Keratinocyte (primary cell): ENCODE results near the gene ZBTB4. TPM values are rescaled to one million over a fixed set of nuclear protein-coding genes. Genes with fewer than 3 reads are reported as not detected.

ENCODE experiments used
- DNase-seq: peaks from one replicate; pipeline ENCODE4 v3.0.0-alpha.2; 2011; ENCODE audit warnings: low read depth, missing footprints, low spot score
- FAIRE-seq: peaks from 2 replicates; lab custom pipeline; 2011; peaks lifted over from hg19 to GRCh38; lab: Jason Lieb, UNC
- H2AFZ ChIP-seq: 2 replicates; pipeline ENCODE4 v1.6.0; 2012; ENCODE audit warnings: low read length, control low read depth, inconsistent platforms; ENCODE audit not compliant: control insufficient read depth
- H3K27ac ChIP-seq: 2 replicates; pipeline ENCODE4 v1.5.1; 2011; ENCODE audit warnings: low read length; ENCODE audit not compliant: control insufficient read depth, insufficient read depth
- H3K27me3 ChIP-seq: 3 replicates; pipeline ENCODE4 v1.6.0; 2011; ENCODE audit warnings: low read length; ENCODE audit not compliant: control insufficient read depth, insufficient read depth; ENCODE audit errors: extremely low read depth
- H3K36me3 ChIP-seq, 2 experiments: 2 replicates in 1 of 2; 3 replicates in 1 of 2; pipeline ENCODE4 v1.5.1; 2011; ENCODE audit warnings: low read length in 2 of 2, mild to moderate bottlenecking in 1 of 2; ENCODE audit not compliant: control insufficient read depth in 2 of 2, insufficient read depth in 2 of 2; ENCODE audit errors: extremely low read depth in 1 of 2
- H3K4me1 ChIP-seq: 3 replicates; pipeline ENCODE4 v1.5.1; 2011; ENCODE audit warnings: low read length; ENCODE audit not compliant: control insufficient read depth, insufficient read depth; ENCODE audit errors: extremely low read depth
- H3K4me2 ChIP-seq: 3 replicates; pipeline ENCODE4 v1.6.0; 2011; ENCODE audit warnings: low read depth, low read length; ENCODE audit not compliant: control insufficient read depth, insufficient read depth; ENCODE audit errors: extremely low read depth
- H3K4me3 ChIP-seq, 3 experiments: fragments of 200-600 bp in 1 of 3; sonication (generic) in 1 of 3; 2 replicates in 2 of 3; 3 replicates in 1 of 3; pipeline ENCODE4 v1.5.1; 2011 to 2016; ENCODE audit warnings: low read length in 3 of 3, mild to moderate bottlenecking in 3 of 3, control low read depth in 2 of 3, inconsistent platforms in 1 of 3, low read depth in 1 of 3, mixed read lengths in 1 of 3, mixed run types in 1 of 3, moderate library complexity in 1 of 3; ENCODE audit not compliant: control insufficient read depth in 2 of 3, insufficient read depth in 2 of 3; ENCODE audit errors: extremely low read depth in 1 of 3
- H3K79me2 ChIP-seq: 2 replicates; pipeline ENCODE4 v1.6.0; 2012; ENCODE audit warnings: low read length; ENCODE audit not compliant: control insufficient read depth, insufficient read depth
- H3K9ac ChIP-seq: 3 replicates; pipeline ENCODE4 v1.6.0; 2011; ENCODE audit warnings: low read length; ENCODE audit not compliant: control insufficient read depth, insufficient read depth; ENCODE audit errors: extremely low read depth
- H3K9me1 ChIP-seq: 3 replicates; pipeline ENCODE4 v1.6.0; 2011; ENCODE audit warnings: low read length; ENCODE audit not compliant: control insufficient read depth, insufficient read depth; ENCODE audit errors: extremely low read depth
- H3K9me3 ChIP-seq: 2 replicates; pipeline ENCODE4 v1.5.1; 2012; ENCODE audit warnings: low read depth, low read length; ENCODE audit not compliant: control insufficient read depth
- H4K20me1 ChIP-seq: 3 replicates; pipeline ENCODE4 v1.6.0; 2011; ENCODE audit warnings: low read length; ENCODE audit not compliant: control insufficient read depth, insufficient read depth; ENCODE audit errors: extremely low read depth
- EZH2 ChIP-seq: IDR thresholded peaks from one replicate; pipeline ENCODE4 v1.6.1; 2012; ENCODE audit warnings: inconsistent platforms, mild to moderate bottlenecking, low read length, moderate library complexity
- dilution Hi-C: fragments of 300-500 bp; cut with MboI; formaldehyde crosslinking; loops from one replicate; pipeline ENCODE4 v1.7.0; 2020; ENCODE audit warnings: low sequenced_read_pairs; ENCODE audit not compliant: extremely low pct_ligation_motif_present
- polyA plus RNA-seq, 5 experiments: library from polyadenylated mRNA; depleted of rRNA in 3 of 5; stranded (reverse) in 3 of 5; stranded (forward) in 1 of 5; unstranded in 1 of 5; fragments of >200 nt; gene quantifications; 1 replicate in 1 of 5; 2 replicates in 3 of 5; 3 replicates in 1 of 5; pipeline versions ENCODE4 v1.2.1 to v1.2.3, GENCODE V29; 2011 to 2012; ENCODE audit warnings: missing spikeins in 2 of 5, low read depth in 1 of 5, low replicate concordance in 1 of 5
- TF ChIP-seq, protein P1 (sequence below), 3 experiments: IDR thresholded peaks in 1 of 3; conservative IDR thresholded peaks in 1 of 3; optimal IDR thresholded peaks in 1 of 3; 2 replicates in 2 of 3; 3 replicates in 1 of 3; pipeline versions ENCODE3 to v1.5.1; 2011; ENCODE audit warnings: low read length in 3 of 3, mild to moderate bottlenecking in 3 of 3, moderate library complexity in 2 of 3, control low read depth in 1 of 3, inconsistent platforms in 1 of 3; ENCODE audit not compliant: insufficient read depth in 2 of 3; ENCODE audit errors: extremely low read depth in 1 of 3

ZBTB4 gene
- polyA plus RNA-seq, 1 donor (not counting 4 experiments of a cell fraction or from before 2014, with no cell fraction given): 20.9 TPM

DNA sequence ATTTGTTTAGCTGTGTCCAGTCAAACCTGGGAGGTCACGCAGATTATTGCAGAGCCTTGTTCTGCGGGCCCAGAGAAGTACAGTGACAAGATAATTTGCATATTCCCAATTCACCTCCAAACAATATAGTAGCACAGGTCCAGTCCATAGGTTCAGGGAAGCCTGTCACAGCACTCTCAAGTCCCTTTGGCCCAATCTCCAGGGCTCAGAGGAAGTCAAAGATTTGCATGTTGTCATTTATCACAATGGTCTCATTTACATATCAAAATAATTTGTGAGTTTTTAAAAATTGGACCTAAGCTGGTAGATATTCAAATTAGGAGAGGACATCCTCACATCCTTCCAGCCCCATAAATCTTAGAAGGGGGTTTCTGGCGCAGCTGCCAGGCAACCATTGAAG, 11.9 kb downstream of the ZBTB4 start:
- no peak for FAIRE-seq
- Histone ChIP-seq H2AFZ (no peak overlapping the region), H3K9ac (no peak overlapping the region), H3K4me1 (peaks cover 12% of the 10 kb centered on the region), H4K20me1 (no peaks in the 10 kb centered on the region), H3K27me3 (no peaks in the 10 kb centered on the region), H3K79me2 (peaks cover 58% of the 10 kb centered on the region), H3K9me3 (no peaks in the 10 kb centered on the region), H3K9me1 (peaks cover 3% of the 10 kb centered on the region), H3K4me2 (no peak overlapping the region), H3K36me3 (peaks cover 14 to 29% of the 10 kb centered on the region in 2 experiments), H3K4me3 (no peak overlapping the region), H3K27ac (no peak overlapping the region)
- no peak for DNase-seq
- TF ChIP-seq, protein P1, sequence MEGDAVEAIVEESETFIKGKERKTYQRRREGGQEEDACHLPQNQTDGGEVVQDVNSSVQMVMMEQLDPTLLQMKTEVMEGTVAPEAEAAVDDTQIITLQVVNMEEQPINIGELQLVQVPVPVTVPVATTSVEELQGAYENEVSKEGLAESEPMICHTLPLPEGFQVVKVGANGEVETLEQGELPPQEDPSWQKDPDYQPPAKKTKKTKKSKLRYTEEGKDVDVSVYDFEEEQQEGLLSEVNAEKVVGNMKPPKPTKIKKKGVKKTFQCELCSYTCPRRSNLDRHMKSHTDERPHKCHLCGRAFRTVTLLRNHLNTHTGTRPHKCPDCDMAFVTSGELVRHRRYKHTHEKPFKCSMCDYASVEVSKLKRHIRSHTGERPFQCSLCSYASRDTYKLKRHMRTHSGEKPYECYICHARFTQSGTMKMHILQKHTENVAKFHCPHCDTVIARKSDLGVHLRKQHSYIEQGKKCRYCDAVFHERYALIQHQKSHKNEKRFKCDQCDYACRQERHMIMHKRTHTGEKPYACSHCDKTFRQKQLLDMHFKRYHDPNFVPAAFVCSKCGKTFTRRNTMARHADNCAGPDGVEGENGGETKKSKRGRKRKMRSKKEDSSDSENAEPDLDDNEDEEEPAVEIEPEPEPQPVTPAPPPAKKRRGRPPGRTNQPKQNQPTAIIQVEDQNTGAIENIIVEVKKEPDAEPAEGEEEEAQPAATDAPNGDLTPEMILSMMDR (optimal IDR thresholded peaks at IDR 0.05 in 1 of 3, IDR thresholded peaks at IDR 0.05 in 1 of 3, conservative IDR thresholded peaks at IDR 0.05 in 1 of 3; ENCODE audit: extremely low read depth in 1 of 3, insufficient read depth in 2 of 3, low read length in 3 of 3): no peak
- no peak for TF ChIP-seq EZH2
- dilution Hi-C loops: no loop called here

DNA sequence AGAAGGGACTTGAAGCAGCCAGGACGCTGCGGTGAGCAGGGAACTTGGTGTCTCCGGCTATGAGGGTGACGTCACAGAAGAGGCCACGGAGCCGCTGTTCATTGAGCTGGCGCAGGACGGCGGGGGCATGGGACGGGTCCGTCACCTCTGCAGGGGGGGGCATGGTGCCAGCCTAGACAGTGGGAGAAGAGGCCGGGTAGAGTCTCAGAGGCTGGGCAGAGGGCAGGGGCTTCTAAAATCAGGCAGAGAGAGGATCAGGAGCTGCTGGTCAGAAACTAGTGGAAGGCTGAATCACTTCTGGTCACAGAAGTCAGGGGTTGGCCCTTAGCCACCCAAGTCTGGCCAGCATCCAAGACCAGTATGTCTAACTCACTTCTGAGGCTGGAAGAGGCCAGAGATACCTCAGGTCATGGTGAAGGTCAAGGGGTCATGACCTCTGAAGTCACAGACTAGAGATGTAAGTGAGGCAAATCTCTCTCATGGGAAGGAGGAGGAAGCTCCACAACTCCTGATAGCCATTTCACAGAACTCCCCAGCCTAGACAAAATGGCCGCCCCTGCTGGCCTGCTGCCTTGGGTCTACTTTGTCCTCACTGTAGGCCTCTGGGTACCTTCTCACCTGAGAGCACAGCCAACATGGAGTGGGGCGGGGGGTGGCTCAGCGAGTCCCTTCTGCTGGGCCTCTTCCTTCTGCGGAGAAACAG, 12.6 kb downstream of the ZBTB4 start:
- peaks cover 3% of the 10 kb centered on the region for H3K9me1 ChIP-seq
- no peak overlapping the region for H3K4me2 ChIP-seq
- no peak overlapping the region for H3K27ac ChIP-seq
- H3K4me3 ChIP-seq: no peak overlapping the region
- FAIRE-seq (peak; percentile 9), DNase-seq (no peak)
- TF ChIP-seq, protein P1 (optimal IDR thresholded peaks at IDR 0.05 in 1 of 3, IDR thresholded peaks at IDR 0.05 in 1 of 3, conservative IDR thresholded peaks at IDR 0.05 in 1 of 3; ENCODE audit: extremely low read depth in 1 of 3, insufficient read depth in 2 of 3, low read length in 3 of 3): no peak
- no peak for TF ChIP-seq EZH2
- H3K4me1 ChIP-seq: peaks cover 14% of the 10 kb centered on the region
- peaks cover 53% of the 10 kb centered on the region for H3K79me2 ChIP-seq
- peaks cover 14 to 34% of the 10 kb centered on the region in 2 experiments for H3K36me3 ChIP-seq
- dilution Hi-C loops: no loop called here
- H3K27me3 ChIP-seq: no peaks in the 10 kb centered on the region
- no peak overlapping the region for H2AFZ ChIP-seq
- H3K9ac ChIP-seq: no peak overlapping the region
- H3K9me3 ChIP-seq: no peaks in the 10 kb centered on the region
- no peaks in the 10 kb centered on the region for H4K20me1 ChIP-seq
